Measurements from ENCODE around the gene ACTR6.

GRCh38 chr12:100214518-100214917 is 13.9 kb downstream of the ACTR6 start:
- TF ChIP-seq CTCF (conservative IDR thresholded peaks at IDR 0.05 in 1 of 2, IDR thresholded peaks at IDR 0.05 in 1 of 2; ENCODE audit: low read depth in 1 of 2, low read length in 2 of 2) = no peak
- TF ChIP-seq EZH2 (IDR thresholded peaks at IDR 0.05; ENCODE audit: low read length, missing control alignments) = no peak
